A172 (cell line): ENCODE results near the gene C2CD3. TPM values are rescaled to one million over a fixed set of nuclear protein-coding genes. Genes with fewer than 3 reads are reported as not detected.
A peak's percentile ranks its signal among the peaks of the same experiment; 100 is the strongest.
"Not testable (repeated sequence)": the region's sequence is repeated elsewhere in the genome, so short reads cannot be mapped to it uniquely, and the experiment has no call there.

Experiments
- DNase-seq: peaks from one replicate; pipeline ENCODE4 v3.0.0-alpha.2; 2015; ENCODE audit warnings: low spot score
- total RNA-seq: library from RNA; depleted of rRNA; stranded (reverse); fragments of >200 nt; shearing (Covaris generic); gene quantifications from 2 replicates; pipeline ENCODE4 v1.2.3, GENCODE V29; 2014

Gene C2CD3
- total RNA-seq, 1 experiment from 2014 or later, result 49.2 TPM

DNA sequence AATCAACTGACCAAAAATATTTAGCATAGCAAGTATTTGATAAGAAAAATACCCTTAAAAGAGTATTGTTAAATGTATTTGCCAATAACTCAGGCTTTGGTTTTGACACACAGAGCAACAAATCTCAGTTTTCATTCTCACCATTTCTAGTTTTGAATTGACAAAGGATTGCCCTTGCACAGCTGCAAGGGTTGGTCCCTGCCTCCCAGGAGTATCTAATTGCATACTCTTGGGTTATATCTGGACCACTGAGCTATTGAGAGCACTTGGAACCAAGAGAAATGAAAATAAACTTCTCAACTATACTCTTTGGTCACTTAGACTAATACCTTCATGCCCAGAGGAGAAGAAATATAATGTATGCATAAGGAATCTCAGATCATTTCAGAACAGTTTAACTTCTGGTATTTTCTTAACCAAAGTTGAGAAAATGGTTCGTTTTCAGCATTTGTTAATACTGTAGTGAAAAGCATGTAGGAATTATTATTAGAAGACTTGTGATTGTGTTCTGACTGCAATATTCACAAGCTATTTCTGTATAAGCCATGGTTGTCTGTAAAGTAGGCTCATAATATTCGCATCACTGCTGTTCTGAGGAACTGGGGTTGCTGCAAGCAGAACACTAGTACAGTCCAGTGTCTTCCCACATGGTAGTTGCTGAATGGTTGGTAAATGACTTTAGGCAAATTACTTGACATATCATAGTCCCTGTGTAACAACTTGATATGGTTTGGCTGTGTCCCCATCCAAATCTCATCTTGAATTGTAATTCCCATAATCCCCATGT lies 7.9 kb downstream of the C2CD3 start:
- no peak for DNase-seq

DNA sequence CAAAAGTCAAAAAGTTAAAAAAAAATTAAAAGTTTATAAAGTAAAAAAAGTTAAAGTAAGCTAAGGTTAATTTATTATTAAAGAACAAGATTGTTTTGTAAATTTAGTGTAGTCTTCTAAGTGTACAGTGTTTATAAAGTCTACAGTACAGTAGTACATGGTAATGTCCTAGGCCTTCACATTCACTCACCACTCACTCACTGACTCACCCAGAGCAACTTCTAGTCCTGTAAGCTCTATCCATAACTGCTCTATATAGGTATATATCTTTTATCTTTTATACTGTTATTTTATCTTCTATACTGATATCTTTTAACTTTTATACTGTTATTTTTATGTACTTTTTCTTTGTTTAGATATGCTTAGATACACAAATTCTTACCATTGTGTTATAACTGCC lies 11.2 kb downstream of the C2CD3 start:
- no peak for DNase-seq

DNA sequence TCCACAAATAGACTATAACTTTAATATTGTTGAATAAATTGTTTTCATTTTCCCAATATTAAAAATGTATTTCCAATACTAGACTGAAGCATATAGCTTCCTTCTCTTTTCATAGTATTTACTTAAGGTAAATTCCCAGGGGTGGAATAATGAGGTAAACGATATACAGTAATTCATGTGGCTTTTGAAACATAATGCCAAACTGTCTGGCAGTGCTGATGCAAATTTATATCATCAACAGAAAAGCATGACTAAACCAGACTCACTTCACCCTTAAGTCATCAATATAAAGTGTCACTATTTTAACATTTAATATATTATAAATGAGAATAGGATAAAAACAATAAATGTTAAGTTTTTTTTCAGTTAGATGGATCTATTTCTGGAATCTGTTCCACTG lies 13.6 kb downstream of the C2CD3 start:
- no peak for DNase-seq

DNA sequence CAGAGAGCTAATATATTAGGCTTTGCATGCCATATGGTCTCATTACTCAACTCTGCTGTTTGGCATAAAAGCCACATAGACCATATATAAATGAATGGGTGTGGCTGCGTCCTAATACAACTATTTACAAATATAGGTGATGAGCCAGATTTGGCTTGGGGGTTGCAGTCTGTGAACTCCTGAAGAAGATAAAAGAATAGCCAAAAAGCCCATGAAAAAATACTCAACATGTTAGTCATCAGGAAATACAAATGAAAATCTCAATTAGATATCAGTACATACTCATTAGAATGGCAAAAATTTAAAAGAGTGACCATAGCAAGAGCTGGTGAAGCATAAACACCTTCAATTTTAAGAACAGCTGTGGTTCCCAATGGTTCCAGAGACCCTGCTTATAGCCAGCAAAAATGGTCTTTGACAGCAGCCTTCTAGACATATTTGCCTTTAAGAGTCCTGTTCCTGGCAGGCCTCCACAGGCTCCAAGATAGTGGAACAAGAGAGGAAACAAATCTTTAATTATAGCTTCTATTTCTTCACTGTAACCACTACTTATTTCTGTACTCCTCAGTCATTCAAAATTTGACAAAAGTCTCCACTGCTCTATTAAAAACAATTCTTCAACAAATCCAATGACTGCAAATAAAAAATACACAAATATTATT lies 16.1 kb downstream of the C2CD3 start:
- peak; percentile 58 for DNase-seq

DNA sequence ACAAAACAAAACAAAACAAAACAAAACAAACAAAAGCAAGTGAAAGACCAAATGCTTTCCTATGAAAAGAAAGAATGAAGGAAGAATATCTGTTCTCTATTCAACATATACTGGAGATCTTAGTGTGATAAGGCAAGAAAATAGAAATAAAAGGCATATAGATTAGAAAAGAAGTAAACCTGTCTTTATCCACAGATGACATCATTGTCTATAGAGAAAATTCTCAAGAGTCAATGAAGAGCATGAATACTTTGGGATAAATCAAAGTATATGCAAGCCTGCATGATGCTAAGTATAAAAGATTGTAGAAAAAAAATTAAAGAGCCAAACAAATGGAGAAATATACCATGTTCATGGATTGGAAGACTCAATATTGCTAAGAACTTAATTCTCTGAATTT lies 17.6 kb downstream of the C2CD3 start:
- DNase-seq, result no peak

DNA sequence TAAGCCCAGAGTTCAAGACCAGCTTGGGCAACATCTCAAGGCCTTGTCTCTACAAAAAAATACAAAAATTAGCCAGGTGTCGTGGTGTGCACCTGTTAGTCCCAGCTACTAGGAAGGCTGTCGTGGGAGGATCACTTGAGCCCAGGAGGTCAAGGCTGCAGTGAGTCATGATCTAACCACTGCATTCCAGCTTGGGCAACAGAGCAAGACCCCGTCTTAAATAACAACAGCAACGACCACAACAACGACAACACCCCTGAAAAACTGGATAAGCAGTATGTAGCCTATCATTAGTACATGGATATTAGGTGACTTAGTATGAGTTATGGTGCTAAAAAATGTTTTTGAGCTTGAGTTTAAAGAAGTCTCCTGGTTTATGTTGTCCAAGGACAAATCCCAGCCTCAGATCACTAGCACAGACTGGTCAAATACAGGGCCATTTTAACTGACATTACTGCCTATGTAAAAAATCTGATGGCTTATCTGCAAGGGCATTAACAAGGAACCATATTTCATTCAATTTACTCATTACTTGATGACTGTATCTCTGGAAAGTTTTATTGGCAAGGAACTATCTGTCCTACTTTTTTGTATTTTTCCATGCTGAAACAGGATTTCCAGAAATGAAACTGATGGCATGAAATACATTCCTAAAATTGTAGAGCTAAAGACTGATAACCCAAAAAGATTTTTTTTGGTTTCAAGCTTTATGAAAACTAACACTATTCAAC lies 23.4 kb downstream of the C2CD3 start:
- peak; percentile 77 for DNase-seq

DNA sequence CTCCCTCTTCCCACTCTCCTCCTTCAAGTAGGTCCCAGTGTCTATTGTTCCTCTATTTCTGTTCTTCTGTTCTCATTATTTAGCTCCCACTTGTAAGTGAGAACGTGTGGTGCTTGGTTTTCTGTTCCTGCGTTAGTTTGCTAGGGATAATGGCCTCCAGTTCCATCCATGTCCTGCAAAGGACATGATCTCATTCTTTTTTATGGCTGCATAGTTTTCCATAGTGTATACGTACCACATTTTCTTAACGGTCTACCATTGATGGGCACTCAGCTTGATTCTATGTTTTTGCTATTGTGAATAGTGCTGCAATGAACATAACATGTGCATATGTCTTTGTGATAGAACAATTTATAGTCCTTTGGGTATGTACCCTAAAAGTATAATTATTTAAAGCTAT lies 26.2 kb downstream of the C2CD3 start:
- DNase-seq, result no peak

DNA sequence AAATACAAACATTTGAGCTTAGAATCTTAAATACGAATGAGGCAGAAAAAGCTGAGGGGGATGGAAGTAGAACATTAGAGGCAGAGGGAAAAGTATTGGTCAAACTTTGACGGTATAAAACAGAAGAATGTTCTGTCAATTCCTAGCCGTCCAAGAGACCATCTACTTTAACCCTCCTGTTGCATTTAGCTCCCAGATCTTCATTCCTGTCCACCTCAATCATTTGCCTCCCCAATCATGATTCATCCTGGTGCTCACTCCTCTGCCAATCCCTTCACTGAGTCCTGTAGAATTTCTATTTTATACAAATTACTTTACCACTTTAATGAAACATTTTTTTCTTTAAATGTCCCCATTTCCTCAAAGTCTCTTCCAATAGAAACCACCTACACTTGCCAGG lies 28.2 kb downstream of the C2CD3 start:
- DNase-seq, result peak; percentile 49

DNA sequence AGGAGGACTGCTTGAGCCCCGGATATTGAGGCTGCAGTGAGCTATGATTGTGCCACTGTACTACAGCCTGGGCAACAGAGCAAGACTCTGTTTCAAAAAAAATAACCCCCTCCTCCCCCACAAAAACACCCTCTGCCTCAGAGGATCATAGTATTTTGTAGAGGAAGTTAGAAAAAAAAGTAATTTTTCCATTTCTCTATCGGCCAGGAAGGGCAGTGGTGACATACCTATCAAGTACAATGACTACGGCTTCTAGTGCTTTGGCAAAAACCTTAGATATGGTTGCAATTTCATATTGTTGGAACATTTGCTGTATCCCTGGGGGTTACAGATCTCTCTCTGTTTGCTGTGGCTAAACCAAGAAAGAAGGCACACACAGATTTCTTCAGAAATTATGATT lies 28.9 kb downstream of the C2CD3 start:
- DNase-seq, result no peak

DNA sequence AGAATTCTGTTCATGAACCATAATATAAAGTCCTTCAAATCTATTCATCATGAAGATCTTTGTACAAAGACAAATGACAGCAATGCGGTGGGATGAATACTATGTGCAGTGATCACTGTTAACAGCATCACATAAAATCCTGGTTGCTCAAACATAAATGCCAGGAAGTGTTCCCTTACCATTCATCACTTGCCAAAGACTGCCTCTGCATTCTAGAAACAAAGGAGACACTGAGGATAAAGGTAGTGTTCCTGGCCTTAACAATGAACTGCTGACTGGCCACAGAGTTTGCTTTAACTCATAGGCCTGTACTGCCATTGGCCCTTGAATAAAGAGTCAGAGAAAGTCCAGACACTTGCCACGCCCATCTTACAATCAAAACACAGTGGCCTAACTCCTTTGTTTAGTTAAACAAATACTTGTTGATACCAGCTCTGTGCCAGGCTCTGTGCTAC lies 29.5 kb downstream of the C2CD3 start:
- DNase-seq, result peak; percentile 73

DNA sequence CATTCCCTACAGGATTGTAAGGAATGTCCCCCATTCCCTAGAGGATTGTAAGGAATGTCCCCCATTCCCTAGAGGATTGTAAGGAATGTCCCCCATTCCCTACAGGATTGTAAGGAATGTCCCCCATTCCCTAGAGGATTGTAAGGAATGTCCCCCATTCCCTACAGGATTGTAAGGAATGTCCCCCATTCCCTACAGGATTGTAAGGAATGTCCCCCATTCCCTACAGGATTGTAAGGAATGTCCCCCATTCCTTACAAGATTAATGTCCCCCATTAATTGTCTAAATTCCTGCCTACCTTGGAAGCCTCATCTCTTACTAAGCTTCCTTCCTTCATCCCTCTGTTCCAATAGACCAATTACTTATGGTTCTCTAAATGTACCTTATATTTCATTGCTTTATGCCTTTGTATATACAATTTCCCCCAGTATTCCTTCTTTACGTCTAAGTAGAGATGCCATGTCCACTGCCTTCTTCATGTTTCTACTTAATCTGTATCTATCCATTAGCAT lies 30.8 kb downstream of the C2CD3 start:
- not testable (repeated sequence) for DNase-seq

DNA sequence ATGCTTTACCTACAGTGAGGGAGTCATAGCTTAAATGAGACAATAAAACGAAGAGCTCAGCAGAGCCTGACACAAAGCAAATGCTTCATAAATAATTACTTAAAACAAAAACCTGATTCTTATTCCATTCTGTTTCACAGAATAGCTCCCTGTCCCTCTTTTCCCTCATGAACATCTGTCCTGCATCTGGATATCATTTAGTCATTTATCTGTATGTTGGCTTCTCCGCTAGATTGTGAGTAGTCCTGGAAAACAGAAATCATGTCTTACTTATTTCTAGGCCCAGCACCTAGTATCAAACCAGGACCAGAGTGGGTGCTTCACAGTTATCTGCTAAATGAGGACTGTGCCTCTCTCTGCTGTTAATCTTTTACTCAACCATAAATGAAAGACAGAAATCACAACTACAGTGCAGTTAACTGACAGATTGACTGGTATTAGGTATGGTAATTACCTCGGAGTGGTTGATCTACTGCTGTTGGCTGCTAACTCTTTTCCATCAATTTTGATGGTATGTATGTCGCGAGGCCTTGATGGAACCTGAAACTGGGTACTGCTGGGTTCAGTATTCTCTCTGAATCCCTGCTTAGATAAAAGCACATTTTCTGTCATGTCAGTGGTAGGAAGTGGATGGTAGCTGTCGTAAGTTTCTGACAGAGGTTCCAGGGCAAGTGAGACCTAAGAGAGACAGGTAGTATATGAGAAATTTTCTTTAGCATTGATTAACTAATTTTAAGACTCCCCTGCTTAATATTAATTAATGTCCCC lies 31.5 kb downstream of the C2CD3 start:
- no peak for DNase-seq

DNA sequence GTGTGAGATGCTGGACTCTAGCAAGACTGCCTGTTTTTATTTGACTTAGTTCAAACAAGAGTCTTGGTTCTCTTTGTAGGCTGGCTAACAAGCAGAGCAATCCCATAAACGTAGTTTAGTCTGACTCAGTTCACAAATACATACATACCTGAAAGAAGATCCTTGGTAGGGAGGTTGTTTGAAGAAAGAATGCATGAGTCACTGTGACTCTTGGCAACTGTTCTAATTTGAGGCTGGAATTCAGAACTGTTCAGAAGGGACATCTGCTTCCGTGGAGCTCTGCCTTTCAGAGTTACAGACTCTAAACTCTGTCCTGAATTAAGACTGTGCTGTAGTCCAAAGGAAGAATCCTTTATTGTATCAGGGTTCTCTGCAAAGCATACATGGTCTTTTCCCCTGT lies 32.2 kb downstream of the C2CD3 start:
- peak; percentile 97 for DNase-seq

DNA sequence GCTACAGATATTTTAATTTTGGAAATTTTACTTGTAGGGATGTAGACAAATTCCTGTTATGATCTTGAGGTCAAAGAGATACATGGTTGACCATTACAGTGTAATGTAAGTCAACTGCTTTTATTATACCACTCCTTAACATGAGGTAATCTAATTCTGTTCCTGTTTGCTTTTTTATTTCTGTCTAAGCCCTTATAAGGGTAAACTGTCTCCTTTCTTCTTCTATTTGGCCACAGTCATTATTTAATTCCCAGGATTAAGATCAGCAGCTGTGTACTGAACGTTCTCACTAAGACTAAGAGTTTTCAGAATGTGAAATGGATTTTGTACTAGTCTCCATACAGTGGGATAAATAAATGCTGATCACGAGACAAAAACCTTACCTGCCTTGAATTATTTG lies 32.8 kb downstream of the C2CD3 start:
- no peak for DNase-seq

DNA sequence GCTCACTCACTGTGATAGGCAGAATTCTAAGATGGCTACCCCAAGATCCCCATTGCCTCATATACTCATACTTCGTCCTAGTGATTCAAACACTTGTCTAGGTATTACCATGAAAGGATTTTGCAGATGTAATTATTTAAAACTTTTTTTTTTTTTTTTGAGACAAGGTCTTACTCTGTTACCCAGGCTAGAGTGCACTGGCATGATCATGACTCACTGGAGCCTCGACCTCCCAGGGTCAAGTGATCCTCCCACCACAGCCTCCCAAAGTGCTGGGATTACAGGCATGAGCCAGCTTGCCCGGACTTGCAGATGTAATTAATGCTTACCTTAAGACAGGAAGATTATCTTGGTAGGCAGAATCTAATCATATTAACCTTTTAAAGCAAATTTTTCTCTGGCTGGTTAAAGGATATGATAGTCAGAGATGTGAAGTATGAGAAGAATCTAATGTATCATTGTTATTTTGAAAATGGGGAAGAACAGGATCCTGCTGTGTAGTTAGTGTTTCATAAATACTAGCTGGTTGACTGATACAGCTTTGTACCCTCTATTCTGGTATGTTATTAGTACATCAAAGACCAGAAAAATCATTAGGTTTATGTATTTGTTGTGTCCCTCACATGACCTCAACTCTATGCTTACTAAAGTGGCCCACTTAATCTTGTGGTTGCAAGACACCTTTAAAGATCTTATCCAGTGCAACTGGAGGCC lies 35.5 kb downstream of the C2CD3 start:
- DNase-seq, result peak; percentile 83

DNA sequence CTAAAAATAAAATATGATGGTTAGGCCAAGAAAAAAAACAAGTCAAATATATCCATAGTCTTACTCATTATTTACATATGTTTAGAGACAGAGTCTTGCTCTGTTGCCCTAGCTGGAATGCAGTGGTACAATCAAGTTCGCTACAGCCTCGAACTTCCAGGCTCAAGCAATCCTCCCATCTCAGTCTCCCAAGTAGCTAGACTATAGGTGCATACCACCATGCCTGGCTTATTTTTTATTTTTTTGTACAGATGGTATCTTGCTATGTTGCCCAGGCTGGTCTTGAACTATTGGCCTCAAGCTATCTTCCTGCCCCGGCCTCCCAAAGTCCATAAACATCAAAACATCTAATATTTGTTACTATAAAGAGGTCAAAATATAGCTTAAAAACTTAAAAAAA lies 36.1 kb downstream of the C2CD3 start:
- no peak for DNase-seq

DNA sequence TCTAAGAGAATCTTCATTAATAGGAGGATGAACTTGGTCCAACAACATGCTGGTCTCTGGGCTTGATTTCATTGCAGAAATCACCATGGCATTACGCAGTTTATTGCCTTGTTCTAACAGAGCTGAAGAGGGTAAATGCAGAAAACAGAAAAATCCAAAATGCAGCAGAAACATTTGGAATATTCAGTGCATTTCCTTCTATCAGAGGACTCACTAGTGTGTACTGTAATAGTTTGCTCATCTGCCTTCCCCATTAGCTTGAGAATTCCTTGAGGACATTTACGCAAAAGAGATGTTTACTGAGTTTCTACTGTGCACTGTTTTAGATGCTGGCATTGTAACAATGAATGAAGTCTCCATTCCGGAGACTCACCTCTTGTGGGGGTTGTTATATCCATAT lies 37.4 kb downstream of the C2CD3 start:
- DNase-seq, result no peak

DNA sequence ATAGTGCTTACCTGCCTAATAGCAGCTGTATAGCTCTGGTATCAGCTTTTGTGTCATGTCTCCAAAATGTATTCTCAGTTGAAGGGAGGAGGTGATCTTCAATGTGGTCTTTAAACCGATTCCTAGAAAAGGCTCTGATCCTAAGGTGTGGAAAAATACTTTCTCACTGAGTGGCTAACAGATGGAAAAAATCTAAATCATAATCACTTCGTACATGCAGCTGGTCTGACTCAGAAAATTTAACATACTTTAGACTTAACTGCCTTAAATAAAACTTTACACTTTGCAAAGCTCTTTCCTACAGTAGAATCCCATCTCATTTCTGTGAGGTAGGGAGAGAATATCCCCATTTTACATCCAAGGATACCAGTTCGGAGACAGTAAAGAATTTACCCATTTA lies 38.0 kb downstream of the C2CD3 start:
- DNase-seq, result no peak

DNA sequence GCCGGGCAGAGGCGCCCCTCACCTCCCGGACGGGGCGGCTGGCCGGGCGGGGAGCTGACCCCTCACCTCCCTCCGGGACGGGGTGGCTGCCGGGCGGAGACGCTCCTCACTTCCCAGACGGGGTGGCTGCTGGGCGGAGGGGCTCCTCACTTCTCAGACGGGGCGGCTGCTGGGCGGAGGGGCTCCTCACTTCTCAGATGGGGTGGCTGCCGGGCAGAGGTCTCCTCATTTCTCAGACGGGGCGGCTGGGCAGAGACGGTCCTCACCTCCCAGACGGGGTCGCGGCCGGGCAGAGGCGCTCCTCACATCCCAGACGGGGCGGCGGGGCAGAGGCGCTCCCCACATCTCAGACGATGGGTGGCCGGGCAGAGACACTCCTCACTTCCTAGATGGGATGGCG lies 41.7 kb downstream of the C2CD3 start:
- not testable (repeated sequence) for DNase-seq

DNA sequence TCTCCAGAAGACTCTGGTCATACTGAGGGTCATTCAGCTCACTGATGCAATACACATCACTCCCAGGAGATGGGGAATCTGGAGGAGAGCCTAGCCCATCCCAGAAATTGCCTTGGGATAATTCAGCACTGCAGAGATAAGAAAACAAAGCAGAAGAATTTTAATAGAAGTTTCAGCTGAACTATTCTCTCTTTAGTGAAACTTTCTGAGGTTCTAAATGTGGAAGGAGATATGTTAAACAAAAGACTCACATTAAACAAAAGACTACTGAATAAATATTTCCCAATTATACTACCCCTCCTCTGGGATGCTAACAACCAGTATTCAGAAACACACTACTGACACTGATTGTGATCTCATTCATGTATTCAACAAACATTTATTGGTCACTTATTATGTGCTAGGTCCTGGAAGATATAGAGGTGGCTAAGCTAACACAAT lies 47.8 kb downstream of the C2CD3 start:
- peak; percentile 22 for DNase-seq

DNA sequence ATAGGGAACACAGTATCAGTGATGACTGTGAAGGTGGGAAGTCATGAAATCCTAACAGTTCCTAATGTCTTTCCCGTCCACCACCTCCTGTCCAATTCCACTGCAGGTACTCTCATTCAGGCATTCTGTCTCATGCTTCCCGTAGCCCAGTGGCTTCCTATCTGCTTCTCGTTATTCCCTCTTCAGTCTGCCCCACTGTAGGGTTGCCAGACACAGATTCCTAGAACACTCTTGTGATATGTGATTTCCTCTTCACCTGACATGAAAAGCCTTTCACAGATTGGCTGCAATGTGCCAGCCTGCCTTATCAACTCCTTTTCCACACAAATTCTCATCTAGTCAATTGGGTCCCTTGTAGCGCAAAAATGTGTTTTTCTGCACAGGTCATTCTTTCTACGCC lies 49.0 kb downstream of the C2CD3 start:
- DNase-seq, result no peak
